ENCODE data around the gene GPR15LG. TPM values are rescaled to one million over a fixed set of nuclear protein-coding genes. Genes with fewer than 3 reads are reported as not detected.

Gene GPR15LG
- total RNA-seq, 1 experiment from 2014 or later: not detected

- Histone ChIP-seq H3K4me3 (replicated peaks in 1 of 2; ENCODE audit: low read depth in 1 of 2, low read length in 2 of 2) (no peak overlapping the region), H3K4me1 (ENCODE audit: control insufficient read depth in 1 of 2, insufficient read depth in 2 of 2, low read length in 2 of 2) (no peaks in the 10 kb centered on the region), H3K79me2 (ENCODE audit: insufficient read depth, low read length) (no peaks in the 10 kb centered on the region), H2AFZ (ENCODE audit: low read depth, low read length, poor library complexity, severe bottlenecking) (no peak overlapping the region), H3K9me2 (ENCODE audit: insufficient read depth) (no peaks in the 10 kb centered on the region), H3K4me2 (ENCODE audit: low read length) (no peak overlapping the region), H3K9me3 (ENCODE audit: control insufficient read depth in 1 of 2, insufficient read depth in 1 of 2, low read depth in 1 of 2, low read length in 2 of 2) (no peaks in the 10 kb centered on the region; a peak in 1 of 4 replicates), H3K27ac (ENCODE audit: low read depth, low read length) (no peak overlapping the region), H3K27me3 (ENCODE audit: insufficient read depth, low read length) (peaks cover 11% of the 10 kb centered on the region), H3K9ac (ENCODE audit: low read length) (no peak overlapping the region), H4K20me1 (ENCODE audit: insufficient read depth) (no peaks in the 10 kb centered on the region), H3K36me3 (ENCODE audit: control insufficient read depth in 1 of 2, insufficient read depth in 2 of 2, low read length in 2 of 2) (no peaks in the 10 kb centered on the region)
- ChIA-PET RAD21 (ENCODE audit: low non-redundant PET in 1 of 2, low total read pairs in 2 of 2, uncharacterized antibody in 2 of 2, unreplicated experiment in 2 of 2) (no interaction called here), CTCF (no interaction called here), POLR2A (no interaction called here)
- DNase-seq (ENCODE audit: low read depth, low spot score) (no peak), ATAC-seq (no peak)
- BruUV-seq (replicated peaks): no TSS peak
- intact Hi-C loops (cut with micrococcal nuclease): no loop called here
- TF ChIP-seq EGR1 (IDR thresholded peaks at IDR 0.05; ENCODE audit: low read depth): no peak
- TF ChIP-seq CTCF (IDR thresholded peaks at IDR 0.05 in 2 of 3, conservative IDR thresholded peaks at IDR 0.05 in 1 of 3; ENCODE audit: borderline replicate concordance in 1 of 3, insufficient read depth in 1 of 3, low read depth in 2 of 3, low read length in 2 of 3): no peak
- TF ChIP-seq FOSL1 (IDR thresholded peaks at IDR 0.05; ENCODE audit: low read depth): no peak
- TF ChIP-seq ZNF274 (IDR thresholded peaks at IDR 0.05; ENCODE audit: low read depth, low read length): no peak
- no peak for TF ChIP-seq JUND (IDR thresholded peaks at IDR 0.05)
- TF ChIP-seq EZH2phosphoT487 (IDR thresholded peaks at IDR 0.05; ENCODE audit: borderline replicate concordance): no peak
- no peak for TF ChIP-seq POLR2A (IDR thresholded peaks at IDR 0.05; ENCODE audit: borderline replicate concordance, extremely low read depth, insufficient read depth, insufficient read length)
- TF ChIP-seq ZFX (IDR thresholded peaks at IDR 0.05): no peak
- no peak for TF ChIP-seq POLR2AphosphoS5 (IDR thresholded peaks at IDR 0.05; ENCODE audit: low read depth, low read length)
- TF ChIP-seq ATF3 (IDR thresholded peaks at IDR 0.05): no peak
- no peak for TF ChIP-seq SP1 (IDR thresholded peaks at IDR 0.05; ENCODE audit: low read depth)
- no peak for TF ChIP-seq CBX3 (IDR thresholded peaks at IDR 0.05; ENCODE audit: low read depth)
- no peak for TF ChIP-seq ZBTB33 (IDR thresholded peaks at IDR 0.05; ENCODE audit: extremely low read depth, insufficient replicate concordance, low read length)
These were observed 9.6 kb upstream of the GPR15LG start for GRCh38 chr10:84163996-84164395.
